Skeletal muscle tissue (tissue), 4 donors: Measurements from ENCODE around the gene LTV1. TPM values are rescaled to one million over a fixed set of nuclear protein-coding genes. Genes with fewer than 3 reads are reported as not detected.

Source experiments
- H3K27ac ChIP-seq: one replicate; pipeline ENCODE4 v1.7.0; 2013; ENCODE audit warnings: mild to moderate bottlenecking, low read depth, low read length, inconsistent platforms
- H3K27me3 ChIP-seq, 3 donors: one replicate each; pipeline ENCODE4 v1.7.0; 2013; ENCODE audit warnings: low read length in 3 of 3; ENCODE audit not compliant: control insufficient read depth in 3 of 3, insufficient read depth in 3 of 3
- H3K36me3 ChIP-seq, 3 donors: one replicate each; pipeline ENCODE4 v1.7.0; 2013; ENCODE audit warnings: low read length in 3 of 3; ENCODE audit not compliant: control insufficient read depth in 3 of 3, insufficient read depth in 3 of 3
- H3K4me1 ChIP-seq, 3 donors: one replicate each; pipeline ENCODE4 v1.7.0; 2013; ENCODE audit warnings: low read length in 3 of 3, mild to moderate bottlenecking in 3 of 3; ENCODE audit not compliant: control insufficient read depth in 3 of 3, insufficient read depth in 3 of 3
- H3K4me3 ChIP-seq, 3 donors: one replicate each; pipeline ENCODE4 v1.7.0; 2013; ENCODE audit warnings: low read length in 3 of 3
- H3K9ac ChIP-seq, 3 donors: one replicate each; pipeline ENCODE4 v1.7.0; 2013; ENCODE audit warnings: low read length in 3 of 3, mild to moderate bottlenecking in 3 of 3, moderate library complexity in 2 of 3, low read depth in 1 of 3
- H3K9me3 ChIP-seq, 3 donors: one replicate each; pipeline ENCODE4 v1.7.0; 2013; ENCODE audit warnings: low read length in 3 of 3; ENCODE audit not compliant: control insufficient read depth in 3 of 3
- total RNA-seq: library from RNA; depleted of rRNA; stranded (reverse); fragments of >200 nt; gene quantifications from one replicate; pipeline ENCODE4 v1.2.3, GENCODE V29; 2014
- donor health status: Osteomylitis.

The LTV1 gene
- total RNA-seq, 1 donor from 2014 or later = 19.8 TPM

DNA sequence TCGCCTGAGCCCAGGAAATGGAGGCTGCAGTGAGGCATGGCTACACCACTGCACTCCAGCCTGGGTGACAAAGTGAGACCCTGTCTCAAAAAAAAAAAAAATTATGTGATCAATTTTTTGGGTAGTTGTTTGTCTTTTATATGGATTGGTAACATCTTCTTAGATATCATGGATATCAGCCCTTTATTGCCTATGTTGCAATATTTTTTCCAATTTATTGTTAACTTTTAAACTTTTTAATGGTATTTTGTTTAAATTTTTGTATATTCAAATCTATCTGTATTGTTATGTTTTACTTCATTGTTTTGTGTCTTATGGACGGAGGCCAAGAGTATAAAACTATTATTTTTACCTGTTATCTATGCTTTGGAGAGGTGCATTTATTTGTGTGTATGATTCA is 32.4 kb upstream of the LTV1 start:
- Histone ChIP-seq H3K36me3 (peaks cover 2% of the 10 kb centered on the region in 3 donors), H3K9ac (no peak overlapping the region), H3K9me3 (no peaks in the 10 kb centered on the region), H3K27me3 (no peaks in the 10 kb centered on the region), H3K27ac (no peak overlapping the region), H3K4me3 (no peak overlapping the region), H3K4me1 (no peaks in the 10 kb centered on the region)

DNA sequence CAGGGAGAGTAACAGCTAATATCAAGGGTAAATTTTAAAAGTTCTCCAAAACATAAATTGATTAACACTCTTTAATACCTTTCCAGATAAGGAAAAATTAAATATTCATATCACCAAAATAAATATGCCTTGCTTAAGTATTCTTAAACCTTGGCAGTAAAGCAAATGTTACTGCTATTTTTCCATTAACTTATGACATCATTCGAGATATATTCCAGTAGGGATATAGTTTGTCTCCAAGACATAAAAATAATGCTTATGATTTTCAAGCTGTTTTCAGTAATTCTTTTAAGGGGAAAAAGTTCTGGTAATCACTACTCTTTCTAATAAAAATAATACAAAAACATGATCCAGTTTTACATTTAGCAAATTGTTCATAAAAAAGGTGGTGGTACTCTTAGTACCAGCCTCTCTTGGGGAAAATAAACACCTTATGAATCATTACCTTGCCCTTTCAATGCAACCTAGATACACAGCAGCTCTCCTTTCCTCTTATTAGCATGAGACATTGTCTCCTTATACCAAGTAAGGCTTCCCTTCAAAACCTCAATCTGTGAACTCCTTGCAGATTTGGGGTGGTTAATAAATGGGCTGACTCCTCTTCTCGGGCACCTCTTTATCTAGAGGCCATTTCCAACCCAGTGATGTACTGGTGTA is 31.5 kb upstream of the LTV1 start:
- Histone ChIP-seq H3K27ac (no peak overlapping the region), H3K4me3 (no peak overlapping the region), H3K36me3 (peaks cover 2% of the 10 kb centered on the region in 3 donors), H3K9me3 (no peaks in the 10 kb centered on the region), H3K4me1 (no peaks in the 10 kb centered on the region), H3K27me3 (no peaks in the 10 kb centered on the region), H3K9ac (no peak overlapping the region)

DNA sequence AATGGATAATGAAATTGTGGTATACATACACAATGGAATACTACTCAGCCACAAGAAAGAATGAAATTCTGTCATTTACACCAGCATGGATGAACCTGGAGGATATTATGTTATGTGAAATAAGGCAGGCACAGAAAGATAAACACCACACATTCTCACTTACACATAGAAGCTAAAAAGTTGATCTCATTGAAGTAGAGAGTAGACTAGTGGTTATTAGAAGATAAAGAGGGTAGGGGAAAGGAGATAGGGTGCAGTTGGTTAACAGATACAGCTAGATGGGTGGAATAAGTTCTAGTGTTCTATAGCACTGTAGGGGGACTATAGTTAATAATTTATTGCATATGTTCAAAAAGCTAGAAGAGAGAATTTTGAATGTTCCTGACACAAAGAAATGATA is 25.5 kb upstream of the LTV1 start:
- Histone ChIP-seq H3K27ac (no peak overlapping the region), H3K4me3 (no peak overlapping the region), H3K9ac (no peak overlapping the region), H3K27me3 (no peaks in the 10 kb centered on the region), H3K9me3 (no peaks in the 10 kb centered on the region), H3K4me1 (no peaks in the 10 kb centered on the region), H3K36me3 (peaks cover 0 to 4% (median under 1%) of the 10 kb centered on the region in 3 donors)

DNA sequence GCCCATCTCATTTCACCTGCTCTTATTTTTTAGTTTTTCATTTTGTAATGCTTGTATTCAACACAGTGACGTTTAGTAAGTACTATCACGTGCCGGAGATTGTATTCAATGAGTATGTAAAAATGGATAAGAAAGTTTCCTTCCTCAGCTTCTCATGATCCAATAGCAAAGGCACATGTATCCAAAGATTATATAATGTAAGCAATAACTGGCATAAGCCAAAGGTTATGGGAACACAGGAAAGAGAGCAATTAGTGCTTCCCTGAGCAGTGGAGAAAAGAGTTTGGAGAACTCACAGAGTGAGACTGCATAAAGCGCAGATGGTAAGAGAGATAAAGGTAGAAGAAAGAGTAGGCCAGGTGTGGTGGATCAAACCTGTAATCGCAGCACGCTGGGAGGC is 21.8 kb upstream of the LTV1 start:
- H3K27me3 ChIP-seq = no peaks in the 10 kb centered on the region
- H3K4me3 ChIP-seq = no peak overlapping the region
- H3K4me1 ChIP-seq = no peaks in the 10 kb centered on the region
- H3K36me3 ChIP-seq = peaks cover 2 to 4% (median 4%) of the 10 kb centered on the region in 3 donors
- H3K27ac ChIP-seq = no peak overlapping the region
- no peaks in the 10 kb centered on the region for H3K9me3 ChIP-seq
- H3K9ac ChIP-seq = no peak overlapping the region

DNA sequence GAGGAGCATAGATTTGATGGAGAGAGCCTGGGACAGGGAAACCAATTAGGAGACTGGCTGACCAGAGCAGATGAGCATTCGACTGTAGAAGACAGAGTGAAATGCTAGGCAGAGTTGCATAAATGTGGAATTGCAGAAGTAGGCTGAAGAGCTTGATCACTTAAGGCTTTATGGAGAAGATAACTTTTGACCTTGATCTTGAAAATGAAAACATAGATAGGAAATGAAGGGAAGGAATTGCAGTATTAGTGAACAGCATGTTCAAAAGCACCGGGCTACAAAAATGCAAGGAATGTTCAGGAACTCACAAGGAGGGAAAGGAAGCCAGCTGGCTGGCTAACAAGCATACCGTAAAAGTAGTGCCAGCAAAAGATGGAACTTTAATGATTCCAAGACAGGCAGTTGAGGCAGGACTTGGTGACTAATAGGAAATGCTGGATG is 20.5 kb upstream of the LTV1 start:
- Histone ChIP-seq H3K36me3 (peaks cover 2 to 4% (median 4%) of the 10 kb centered on the region in 3 donors), H3K9ac (no peak overlapping the region), H3K4me3 (no peak overlapping the region), H3K27me3 (no peaks in the 10 kb centered on the region), H3K4me1 (no peaks in the 10 kb centered on the region), H3K27ac (no peak overlapping the region), H3K9me3 (no peaks in the 10 kb centered on the region)

DNA sequence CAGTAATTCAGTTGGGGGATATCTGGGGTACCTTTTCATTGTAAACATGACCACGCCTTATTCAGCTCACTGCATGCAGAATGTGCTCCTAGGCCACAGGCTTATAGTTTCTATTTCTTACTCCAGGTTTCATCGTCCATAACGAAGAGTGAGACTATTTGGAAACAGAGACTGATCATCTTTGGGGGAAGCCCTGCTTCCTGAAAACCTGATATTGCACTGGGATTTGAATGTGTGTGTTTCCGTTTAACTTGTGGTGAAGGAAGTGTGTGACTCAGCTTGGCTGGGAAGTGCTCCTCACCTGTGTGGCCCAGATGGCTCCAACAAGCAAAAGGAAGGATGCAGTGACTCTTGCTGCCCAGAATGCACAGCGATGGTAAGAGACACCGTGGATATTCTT is 19.6 kb upstream of the LTV1 start:
- Histone ChIP-seq H3K4me1 (no peaks in the 10 kb centered on the region), H3K9ac (no peak overlapping the region), H3K4me3 (no peak overlapping the region), H3K27me3 (no peaks in the 10 kb centered on the region), H3K9me3 (no peaks in the 10 kb centered on the region), H3K36me3 (peaks cover 2 to 4% (median 2%) of the 10 kb centered on the region in 3 donors), H3K27ac (no peak overlapping the region)

DNA sequence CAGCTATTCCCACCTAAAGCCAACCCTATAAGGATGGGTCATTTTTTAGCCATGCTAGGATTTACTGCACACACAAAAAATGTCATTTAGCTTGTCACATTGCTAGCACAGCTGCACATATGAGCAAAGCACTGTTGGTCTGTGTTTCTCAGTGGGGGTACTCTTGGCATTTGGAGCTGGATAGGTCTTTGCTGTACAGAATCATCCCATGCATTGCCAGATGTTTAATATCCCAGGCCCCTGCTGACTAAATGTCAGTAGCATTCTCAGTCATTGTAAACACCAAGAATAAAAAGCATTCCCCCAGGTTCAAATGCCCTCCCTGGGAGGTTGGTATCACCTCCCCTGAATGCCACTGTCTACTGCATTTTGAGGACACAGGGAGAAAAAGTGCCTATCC is 14.6 kb upstream of the LTV1 start:
- peaks cover 2 to 5% (median 4%) of the 10 kb centered on the region in 3 donors for H3K36me3 ChIP-seq

DNA sequence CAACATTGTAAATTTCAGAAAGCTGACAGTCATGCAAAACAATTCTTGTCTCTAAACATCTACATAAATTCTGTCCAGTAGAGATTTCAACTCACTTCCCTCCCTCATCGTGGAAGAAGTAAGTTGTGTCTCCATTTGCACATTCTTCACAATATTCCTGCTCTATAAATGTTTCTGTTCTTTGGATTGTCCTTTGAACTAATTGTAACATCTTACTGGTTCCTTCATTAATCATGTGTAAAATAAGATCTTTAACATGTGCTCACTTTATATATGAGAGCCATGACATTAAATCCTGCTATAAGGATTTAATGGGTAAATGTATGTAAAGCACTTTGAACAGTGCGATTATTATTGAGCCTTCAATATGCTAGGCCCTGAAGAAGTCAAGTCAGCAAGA is 7.0 kb upstream of the LTV1 start:
- no peaks in the 10 kb centered on the region for H3K36me3 ChIP-seq
- H3K4me1 ChIP-seq = no peaks in the 10 kb centered on the region
- no peak overlapping the region for H3K9ac ChIP-seq
- no peaks in the 10 kb centered on the region for H3K9me3 ChIP-seq
- no peaks in the 10 kb centered on the region for H3K27me3 ChIP-seq
- no peak overlapping the region for H3K27ac ChIP-seq
- no peak overlapping the region for H3K4me3 ChIP-seq

More for the DNA sequence above, 14.6 kb upstream of the LTV1 start:
- Histone ChIP-seq H3K4me3 (no peak overlapping the region), H3K9me3 (no peaks in the 10 kb centered on the region), H3K27me3 (no peaks in the 10 kb centered on the region), H3K4me1 (no peaks in the 10 kb centered on the region), H3K9ac (no peak overlapping the region), H3K27ac (no peak overlapping the region)

DNA sequence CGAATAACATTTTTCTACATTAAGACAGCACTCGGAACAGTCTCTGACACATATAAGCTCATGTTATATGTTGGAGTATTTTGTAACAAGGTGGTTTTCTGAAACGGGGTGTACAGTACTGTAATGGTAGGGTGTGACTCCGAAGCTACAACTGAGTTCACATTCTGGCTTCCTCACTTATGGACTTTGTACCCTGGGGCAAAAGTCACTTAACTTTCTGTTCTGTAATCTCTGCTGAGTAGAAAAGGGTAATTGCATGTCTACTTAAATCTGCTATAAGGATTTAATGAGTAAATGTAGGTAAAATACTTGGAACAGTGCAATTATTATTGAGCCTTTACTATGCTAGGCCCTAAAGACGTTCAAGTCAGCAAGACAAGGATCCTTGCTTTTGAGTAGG is 4.7 kb upstream of the LTV1 start:
- Histone ChIP-seq H3K27ac (no peak overlapping the region), H3K4me3 (no peak overlapping the region), H3K4me1 (peaks cover under 1 to 2% (median under 1%) of the 10 kb centered on the region in 3 donors), H3K9me3 (no peaks in the 10 kb centered on the region), H3K27me3 (no peaks in the 10 kb centered on the region), H3K9ac (no peak overlapping the region), H3K36me3 (no peaks in the 10 kb centered on the region)

DNA sequence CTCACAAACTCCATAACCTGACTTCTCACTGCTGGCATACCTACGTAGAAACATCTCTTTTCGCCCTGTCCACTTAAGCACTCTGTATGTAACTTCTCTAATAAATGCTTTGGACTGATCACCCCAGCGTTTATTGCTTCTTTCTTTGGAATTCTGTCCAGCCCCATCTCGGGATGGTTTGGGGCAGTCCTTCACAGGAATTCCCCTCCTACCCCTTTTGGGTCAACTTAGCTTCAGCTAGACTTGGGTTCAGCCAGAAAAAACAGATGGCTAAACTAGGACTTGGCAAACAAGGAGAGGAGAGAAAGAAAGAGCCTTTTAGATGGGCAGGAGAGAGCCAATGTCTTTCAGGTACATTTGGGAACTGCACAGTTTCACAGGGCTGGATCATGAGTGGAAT is 3.9 kb upstream of the LTV1 start:
- no peaks in the 10 kb centered on the region for H3K9me3 ChIP-seq
- no peak overlapping the region for H3K4me3 ChIP-seq
- no peak overlapping the region for H3K9ac ChIP-seq
- no peaks in the 10 kb centered on the region for H3K36me3 ChIP-seq
- H3K27ac ChIP-seq = no peak overlapping the region
- peaks cover 8 to 10% (median 9%) of the 10 kb centered on the region in 3 donors for H3K4me1 ChIP-seq
- H3K27me3 ChIP-seq = no peaks in the 10 kb centered on the region
